ENCODE data around the gene CYP19A1.

DNA sequence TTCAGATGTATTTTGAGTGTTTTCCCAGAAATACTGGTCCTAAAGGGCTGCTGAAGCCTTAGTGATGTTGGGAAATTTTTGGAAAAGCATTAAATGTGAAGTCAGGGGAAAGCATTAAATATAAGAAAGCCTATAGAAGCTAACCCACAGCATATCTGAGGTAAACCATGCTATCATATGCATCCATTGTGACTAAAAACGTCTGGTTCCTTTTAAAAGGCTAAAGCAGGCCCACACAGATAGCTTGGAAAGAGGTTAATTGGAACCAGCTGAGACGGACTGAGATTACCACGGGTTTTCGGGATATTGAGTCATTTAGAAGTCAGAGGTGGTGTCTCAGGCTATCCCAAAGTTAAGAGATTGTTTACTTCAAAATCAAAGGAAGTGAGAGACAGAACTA, 78.2 kb downstream of the CYP19A1 start:
- TF ChIP-seq, protein P1, sequence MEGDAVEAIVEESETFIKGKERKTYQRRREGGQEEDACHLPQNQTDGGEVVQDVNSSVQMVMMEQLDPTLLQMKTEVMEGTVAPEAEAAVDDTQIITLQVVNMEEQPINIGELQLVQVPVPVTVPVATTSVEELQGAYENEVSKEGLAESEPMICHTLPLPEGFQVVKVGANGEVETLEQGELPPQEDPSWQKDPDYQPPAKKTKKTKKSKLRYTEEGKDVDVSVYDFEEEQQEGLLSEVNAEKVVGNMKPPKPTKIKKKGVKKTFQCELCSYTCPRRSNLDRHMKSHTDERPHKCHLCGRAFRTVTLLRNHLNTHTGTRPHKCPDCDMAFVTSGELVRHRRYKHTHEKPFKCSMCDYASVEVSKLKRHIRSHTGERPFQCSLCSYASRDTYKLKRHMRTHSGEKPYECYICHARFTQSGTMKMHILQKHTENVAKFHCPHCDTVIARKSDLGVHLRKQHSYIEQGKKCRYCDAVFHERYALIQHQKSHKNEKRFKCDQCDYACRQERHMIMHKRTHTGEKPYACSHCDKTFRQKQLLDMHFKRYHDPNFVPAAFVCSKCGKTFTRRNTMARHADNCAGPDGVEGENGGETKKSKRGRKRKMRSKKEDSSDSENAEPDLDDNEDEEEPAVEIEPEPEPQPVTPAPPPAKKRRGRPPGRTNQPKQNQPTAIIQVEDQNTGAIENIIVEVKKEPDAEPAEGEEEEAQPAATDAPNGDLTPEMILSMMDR (IDR thresholded peaks at IDR 0.05; ENCODE audit: low read length), result no peak
- no peak for TF ChIP-seq EZH2 (IDR thresholded peaks at IDR 0.05; ENCODE audit: borderline replicate concordance, low read length)

Measured in OCI-LY1 (cell line).